ENCODE measurements around the gene CHRNA9.
A peak's percentile ranks its signal among the peaks of the same experiment; 100 is the strongest.

DNA sequence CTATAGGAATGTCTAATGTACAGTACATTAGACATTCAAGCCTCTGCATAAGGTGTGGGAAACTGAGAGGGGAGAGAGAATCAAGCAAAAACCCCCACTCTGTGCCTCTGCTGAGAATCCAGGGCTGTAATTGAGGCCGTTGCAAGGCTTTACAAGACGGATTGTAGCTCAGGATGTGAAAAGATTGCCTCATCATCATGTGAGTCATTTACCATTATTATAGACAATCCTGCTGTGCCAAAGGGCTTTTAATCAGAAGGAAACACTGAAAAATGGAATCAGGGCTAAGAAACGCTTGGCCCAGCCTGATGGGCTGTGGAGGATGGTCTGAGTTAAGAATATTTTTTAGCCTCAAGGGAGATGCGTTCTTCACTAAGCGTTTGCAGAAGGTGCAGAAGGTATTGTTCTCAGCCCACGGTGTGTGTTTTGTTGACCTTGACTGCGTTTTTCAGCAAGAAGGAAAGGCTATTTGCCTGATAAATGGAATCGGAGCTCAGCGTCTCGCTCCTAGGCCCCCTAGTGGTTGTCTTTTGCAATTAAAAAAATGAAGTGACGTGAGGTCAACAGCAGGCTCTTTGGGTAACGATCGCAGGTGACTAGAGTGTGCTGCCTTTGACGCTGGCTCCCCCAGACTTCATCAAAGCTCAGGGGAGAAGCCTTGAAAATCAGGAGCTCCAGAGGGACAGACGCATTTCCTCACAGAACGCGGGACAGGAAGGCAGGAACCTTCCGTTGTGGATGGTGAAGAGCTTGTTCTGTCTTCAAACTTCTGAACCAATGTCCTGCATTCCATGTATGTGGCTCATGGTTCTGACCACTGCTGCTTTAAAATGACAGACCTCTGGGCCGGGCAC is 18.1 kb upstream of the CHRNA9 start:
- TF ChIP-seq, protein P1, sequence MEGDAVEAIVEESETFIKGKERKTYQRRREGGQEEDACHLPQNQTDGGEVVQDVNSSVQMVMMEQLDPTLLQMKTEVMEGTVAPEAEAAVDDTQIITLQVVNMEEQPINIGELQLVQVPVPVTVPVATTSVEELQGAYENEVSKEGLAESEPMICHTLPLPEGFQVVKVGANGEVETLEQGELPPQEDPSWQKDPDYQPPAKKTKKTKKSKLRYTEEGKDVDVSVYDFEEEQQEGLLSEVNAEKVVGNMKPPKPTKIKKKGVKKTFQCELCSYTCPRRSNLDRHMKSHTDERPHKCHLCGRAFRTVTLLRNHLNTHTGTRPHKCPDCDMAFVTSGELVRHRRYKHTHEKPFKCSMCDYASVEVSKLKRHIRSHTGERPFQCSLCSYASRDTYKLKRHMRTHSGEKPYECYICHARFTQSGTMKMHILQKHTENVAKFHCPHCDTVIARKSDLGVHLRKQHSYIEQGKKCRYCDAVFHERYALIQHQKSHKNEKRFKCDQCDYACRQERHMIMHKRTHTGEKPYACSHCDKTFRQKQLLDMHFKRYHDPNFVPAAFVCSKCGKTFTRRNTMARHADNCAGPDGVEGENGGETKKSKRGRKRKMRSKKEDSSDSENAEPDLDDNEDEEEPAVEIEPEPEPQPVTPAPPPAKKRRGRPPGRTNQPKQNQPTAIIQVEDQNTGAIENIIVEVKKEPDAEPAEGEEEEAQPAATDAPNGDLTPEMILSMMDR (IDR thresholded peaks at IDR 0.05; ENCODE audit: low read depth, low read length), result peak; percentile 69
- TF ChIP-seq, protein P2, sequence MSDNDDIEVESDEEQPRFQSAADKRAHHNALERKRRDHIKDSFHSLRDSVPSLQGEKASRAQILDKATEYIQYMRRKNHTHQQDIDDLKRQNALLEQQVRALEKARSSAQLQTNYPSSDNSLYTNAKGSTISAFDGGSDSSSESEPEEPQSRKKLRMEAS (IDR thresholded peaks at IDR 0.05; ENCODE audit: low read depth, low read length), result peak; percentile 48; the same call in 1 of the 2 replicates

Measured in NB4 (cell line).